Stimulated activated CD4-positive, alpha-beta T cell treated with anti-CD3 and anti-CD28 coated beads, TNF-alpha, amount 100 ng/mL, for 1 hour (primary cell): Measurements from ENCODE around the gene PTPRD.

ENCODE experiments used
- DNase-seq, 3 donors: peaks; one replicate each; pipeline ENCODE4 v3.0.0-alpha.2; 2020; ENCODE audit warnings: low read depth in 3 of 3, low spot score in 1 of 3

Gene PTPRD

GRCh38 chr9:9645006-9645405, 967.8 kb downstream of the PTPRD start:
- no peak for DNase-seq

DNA sequence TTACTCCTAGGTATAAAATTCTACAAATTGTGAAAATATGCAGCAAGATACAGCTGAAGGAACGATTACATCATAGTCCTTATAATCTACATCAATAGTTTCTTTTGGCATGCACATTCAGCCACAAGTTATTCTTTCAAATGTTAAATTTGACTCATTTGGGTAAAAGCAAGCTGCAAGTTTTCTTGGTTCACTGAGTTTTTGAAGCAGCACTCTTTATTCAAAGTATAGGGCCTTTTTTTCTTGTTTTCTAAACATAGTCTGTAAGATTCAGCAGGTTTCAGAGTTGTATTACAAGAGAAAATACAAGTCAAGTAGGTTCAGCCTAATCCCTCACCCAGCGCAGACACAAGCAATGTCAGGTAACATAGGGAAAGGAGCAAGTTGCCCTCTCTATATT, 981.5 kb downstream of the PTPRD start:
- no peak for DNase-seq

DNA sequence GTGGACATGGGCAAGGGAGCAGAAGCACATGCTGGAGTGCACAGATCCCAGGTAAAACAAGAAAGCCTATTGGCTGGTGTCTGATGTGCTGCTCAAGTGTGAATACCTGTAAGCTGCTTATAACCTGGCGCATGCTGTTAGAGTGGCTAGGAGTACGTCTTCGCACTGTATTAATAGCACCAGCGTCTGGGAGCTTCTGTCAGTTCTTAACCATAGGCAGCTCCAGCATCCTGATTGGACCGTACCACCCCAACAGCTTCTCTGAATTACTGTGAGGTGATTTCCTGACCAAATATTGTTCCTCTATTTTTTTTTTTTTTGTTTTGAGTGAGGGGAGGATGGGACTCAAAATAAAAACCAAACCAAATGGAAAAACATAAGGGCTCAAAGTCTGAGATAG, 987.6 kb downstream of the PTPRD start:
- no peak for DNase-seq

DNA sequence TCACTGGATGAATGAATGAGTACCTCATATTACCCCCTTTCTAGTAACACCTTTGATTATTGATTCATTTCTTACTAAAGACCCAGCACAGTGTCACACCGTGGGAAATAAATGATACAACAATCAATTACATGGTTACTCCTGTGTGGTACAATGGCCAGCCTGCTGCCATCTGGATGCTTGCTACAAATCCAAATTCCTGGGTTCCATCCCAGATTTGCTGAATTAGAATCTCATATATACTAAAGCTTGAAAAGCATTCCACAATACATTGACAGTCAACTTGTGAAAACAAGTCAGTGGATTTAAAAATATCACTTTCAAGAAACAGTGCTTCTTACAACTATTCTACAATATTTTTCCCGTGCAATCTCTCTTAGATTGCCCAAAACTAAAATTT, 989.3 kb downstream of the PTPRD start:
- DNase-seq = no peak

GRCh38 chr9:9621355-9621940, 991.4 kb downstream of the PTPRD start:
- DNase-seq = no peak

GRCh38 chr9:9620736-9621135, 992.1 kb downstream of the PTPRD start:
- no peak for DNase-seq

DNA sequence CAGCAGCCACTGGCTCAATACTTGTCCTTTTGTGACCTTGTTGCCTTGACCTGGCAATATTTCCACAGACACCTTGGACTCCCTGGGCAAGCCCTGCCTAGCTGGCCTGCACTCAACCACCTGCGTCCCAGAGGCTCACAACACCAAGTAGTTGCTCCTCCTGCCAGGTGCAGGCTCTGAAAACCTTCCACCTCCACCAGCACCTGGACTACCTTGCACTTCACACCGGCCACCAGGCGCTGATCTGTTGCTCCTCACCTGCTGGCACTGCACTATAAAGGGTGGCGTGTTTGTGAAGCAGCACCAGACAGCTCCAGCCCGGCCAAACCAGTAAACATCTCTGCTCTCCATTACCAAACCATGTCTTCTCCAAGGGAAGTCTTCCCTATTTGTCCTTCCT, 997.7 kb downstream of the PTPRD start:
- DNase-seq = no peak

DNA sequence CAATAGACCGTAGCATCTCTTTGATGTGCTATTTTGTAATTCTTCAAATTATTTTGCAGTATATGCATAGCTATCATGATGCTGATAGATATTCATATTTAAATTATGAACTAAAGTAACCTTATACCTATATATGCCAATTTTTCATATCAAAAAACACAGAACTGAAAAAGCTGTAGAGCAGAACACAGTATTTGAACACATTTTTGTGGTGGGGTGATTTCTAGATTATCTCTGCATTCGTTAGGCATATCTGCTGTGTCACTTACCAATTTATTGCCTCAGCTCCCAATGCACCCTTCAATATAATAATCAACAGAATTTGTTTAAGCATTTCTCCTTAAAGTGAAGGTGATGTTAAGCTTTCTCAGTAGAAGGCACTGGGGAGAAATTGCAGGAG, 998.2 kb downstream of the PTPRD start:
- no peak for DNase-seq

GRCh38 chr9:9612755-9613154, 1000.0 kb downstream of the PTPRD start:
- DNase-seq = no peak

DNA sequence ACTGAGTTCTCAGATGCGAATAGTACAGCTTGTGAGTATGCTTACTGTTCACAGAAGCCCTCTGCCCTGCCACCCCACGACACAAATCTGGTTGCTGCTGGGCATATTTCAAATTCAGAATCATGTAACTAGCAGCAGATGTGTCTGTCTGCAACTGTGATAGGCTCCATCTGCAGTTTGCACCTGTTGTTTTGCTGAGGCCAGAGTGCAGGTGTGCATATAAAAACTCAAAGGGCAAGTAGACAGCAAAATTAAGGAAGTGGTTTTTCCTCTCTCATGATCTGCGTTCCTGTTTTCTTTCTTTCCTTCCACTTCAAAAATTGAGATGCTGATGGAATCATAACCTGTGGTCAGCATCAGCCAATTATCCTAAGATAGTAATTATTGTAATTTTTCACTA, 1000.5 kb downstream of the PTPRD start:
- DNase-seq = no peak

DNA sequence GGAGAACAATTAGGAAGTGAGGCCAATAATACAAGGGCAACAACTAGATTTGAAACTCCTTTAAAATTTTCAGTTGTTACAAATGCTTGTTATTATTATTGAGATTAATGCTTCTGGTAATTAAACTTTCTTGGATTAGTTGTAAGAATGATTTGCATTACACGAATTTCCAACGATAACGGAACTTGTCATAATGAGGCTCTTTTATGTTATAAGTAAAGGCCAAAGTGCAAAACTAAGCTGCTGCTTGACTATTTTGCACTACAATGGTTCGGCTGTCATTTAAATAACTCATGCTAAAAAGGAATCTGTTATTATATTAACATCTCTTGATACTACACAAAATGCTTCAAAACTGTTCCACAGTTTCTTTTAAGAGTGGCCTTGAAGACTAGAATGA, 1007.1 kb downstream of the PTPRD start:
- no peak for DNase-seq

GRCh38 chr9:9603345-9603744, 1009.5 kb downstream of the PTPRD start:
- DNase-seq = no peak

GRCh38 chr9:9598723-9599122, 1014.1 kb downstream of the PTPRD start:
- no peak for DNase-seq

GRCh38 chr9:9592104-9592503, 1020.7 kb downstream of the PTPRD start:
- DNase-seq = no peak

DNA sequence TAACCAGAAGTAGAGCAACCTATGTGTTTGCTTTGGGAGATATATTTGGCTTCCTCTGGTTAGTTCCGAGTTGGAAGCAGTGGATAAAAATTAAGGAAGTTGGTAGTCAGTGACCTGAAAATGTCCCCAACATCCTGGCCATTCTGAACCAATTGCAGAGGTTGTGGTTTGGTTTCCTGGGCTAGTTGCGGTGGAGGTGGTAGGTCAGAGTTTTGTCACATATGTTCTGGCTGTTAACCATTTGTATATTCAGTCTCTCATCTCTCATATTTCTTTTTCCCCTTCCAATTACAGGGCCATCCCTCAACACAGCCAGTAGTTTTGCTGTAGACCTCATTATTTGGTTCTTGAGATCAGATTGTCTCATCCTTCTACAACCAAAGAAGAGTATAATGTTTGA, 1026.9 kb downstream of the PTPRD start:
- no peak for DNase-seq

GRCh38 chr9:9574080-9574479, 1038.7 kb downstream of the PTPRD start:
- no peak for DNase-seq

DNA sequence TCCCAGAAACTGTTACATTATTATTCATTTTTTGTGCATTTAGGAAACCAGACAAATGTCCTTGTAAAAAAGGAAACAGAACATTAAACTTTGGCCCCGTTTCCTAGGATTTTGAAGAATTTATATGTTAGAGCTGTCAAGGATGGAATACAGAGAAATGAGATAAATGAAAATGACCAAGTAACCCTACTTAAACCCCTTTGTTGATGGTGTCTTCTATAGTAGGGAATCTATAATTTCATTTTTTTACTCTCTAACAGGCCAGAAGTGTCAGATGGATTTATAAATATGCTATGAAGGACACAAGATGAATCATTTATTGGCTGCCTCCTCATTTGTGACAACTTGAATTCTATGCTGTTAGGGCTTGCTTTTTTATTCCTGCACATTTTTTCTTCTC, 1047.1 kb downstream of the PTPRD start:
- no peak for DNase-seq

GRCh38 chr9:9563817-9564216, 1049.0 kb downstream of the PTPRD start:
- no peak for DNase-seq

- no peak for DNase-seq
These were observed 1052.3 kb downstream of the PTPRD start for GRCh38 chr9:9560382-9561035.

- no peak for DNase-seq
These were observed 1053.9 kb downstream of the PTPRD start for GRCh38 chr9:9558907-9559306.

DNA sequence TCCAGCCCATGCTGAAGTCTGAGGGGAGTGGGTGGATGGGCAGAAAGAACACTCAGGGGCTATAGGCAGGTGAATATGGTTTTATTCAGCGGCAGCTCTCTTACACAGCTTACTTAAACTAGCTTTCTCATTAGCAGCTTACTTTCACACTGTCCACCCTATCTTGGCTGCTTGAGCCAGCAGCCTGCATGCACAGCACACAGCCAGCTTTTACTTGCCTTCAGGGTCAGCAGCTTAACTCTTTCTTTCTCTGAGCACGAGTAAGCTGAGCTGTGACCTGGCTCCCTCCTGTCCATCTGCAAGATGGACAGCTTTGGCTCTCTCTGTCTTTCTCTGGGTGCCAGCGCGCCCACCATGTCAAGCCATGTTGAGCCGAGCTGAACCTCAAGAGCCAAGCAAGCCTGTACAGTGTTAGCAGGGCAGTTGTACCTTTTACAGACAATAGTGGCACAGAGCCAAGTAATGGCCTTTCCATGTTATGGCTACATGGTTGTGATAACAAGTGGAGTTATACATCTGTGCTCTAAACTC, 1054.9 kb downstream of the PTPRD start:
- no peak for DNase-seq

GRCh38 chr9:9556865-9557803, 1055.7 kb downstream of the PTPRD start:
- DNase-seq = no peak
